GM21723 (cell line): ENCODE results near the gene TPD52L2.

ENCODE experiments used
- ATAC-seq: cut with Tn5 transposase; IDR thresholded peaks from one replicate; pipeline ENCODE4 v1.9.1; 2021; ENCODE audit warnings: mild to moderate bottlenecking, moderate library complexity; ENCODE audit not compliant: unreplicated experiment

TPD52L2 gene

GRCh38 chr20:63864978-63865640, at the start of gene TPD52L2:
Gene TPD52L2, plus strand, starts transcription at chr20:63865270. Its CDS starts 96 bp downstream, at chr20:63865366.
- ATAC-seq = peak; percentile 68

DNA sequence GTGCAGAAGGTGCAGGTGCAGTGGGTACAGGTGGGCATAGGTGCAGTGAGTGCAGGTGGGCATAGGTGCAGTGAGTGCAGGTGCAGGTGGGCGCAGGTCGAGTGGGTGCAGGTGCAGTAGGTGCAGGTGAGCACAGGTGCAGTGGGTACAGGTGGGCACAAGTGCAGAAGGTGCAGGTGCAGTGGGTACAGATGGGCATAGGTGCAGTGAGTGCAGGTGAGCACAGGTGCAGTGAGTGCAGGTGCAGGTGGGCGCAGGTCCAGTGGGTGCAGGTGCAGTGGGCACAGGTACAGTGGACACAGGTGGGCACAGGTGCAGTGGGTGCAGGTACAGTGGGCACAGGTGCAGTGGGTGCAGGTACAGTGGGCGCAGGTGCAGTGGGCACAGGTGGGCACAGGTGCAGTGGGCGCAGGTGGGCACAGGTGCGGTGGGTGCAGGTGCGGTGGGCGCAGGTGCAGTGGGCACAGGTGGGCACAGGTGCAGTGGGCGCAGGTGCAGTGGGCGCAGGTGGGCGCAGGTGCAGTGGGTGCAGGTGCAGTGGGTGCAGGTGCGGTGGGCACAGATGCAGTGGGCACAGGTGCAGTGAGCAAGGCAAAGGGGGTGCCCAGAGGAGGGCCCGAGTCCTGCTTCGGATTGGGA, 49.3 kb upstream of the TPD52L2 start:
- ATAC-seq = no peak

DNA sequence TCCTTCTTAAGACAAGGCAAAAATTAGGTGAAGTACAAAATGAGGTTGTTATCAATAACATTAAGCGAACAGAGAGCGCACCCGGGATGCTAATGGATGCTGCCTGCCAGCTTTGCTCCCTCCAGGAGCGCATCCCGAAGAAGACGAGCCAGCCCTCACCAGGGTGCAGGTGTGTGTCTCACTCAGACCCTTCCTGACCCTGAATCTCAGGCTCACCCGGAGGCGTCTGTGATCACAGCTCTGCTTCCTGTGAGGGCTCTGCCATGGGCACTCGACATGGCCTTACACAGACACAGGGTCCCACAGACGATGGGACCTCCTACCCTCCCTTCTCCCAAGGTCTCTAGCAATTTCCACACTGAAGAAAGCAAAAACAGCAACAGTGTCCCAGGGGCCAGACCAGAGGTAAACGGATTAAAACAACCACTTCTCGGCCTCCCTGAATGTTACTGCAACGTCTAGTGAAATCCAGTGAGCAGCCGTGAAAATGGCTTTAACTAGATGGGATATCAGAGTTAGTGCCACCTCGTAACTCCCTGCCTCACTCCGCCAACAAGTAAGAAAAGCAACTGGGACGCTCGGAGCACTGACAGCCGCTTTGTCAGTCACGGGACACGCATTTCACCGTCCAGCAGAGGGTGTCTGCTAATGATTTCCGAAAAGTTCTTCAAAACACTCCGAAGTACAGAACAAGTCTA, 45.7 kb upstream of the TPD52L2 start:
- ATAC-seq = no peak

GRCh38 chr20:63821811-63822210, 43.3 kb upstream of the TPD52L2 start:
- ATAC-seq = no peak

GRCh38 chr20:63822276-63822696, 42.8 kb upstream of the TPD52L2 start:
- ATAC-seq = no peak

DNA sequence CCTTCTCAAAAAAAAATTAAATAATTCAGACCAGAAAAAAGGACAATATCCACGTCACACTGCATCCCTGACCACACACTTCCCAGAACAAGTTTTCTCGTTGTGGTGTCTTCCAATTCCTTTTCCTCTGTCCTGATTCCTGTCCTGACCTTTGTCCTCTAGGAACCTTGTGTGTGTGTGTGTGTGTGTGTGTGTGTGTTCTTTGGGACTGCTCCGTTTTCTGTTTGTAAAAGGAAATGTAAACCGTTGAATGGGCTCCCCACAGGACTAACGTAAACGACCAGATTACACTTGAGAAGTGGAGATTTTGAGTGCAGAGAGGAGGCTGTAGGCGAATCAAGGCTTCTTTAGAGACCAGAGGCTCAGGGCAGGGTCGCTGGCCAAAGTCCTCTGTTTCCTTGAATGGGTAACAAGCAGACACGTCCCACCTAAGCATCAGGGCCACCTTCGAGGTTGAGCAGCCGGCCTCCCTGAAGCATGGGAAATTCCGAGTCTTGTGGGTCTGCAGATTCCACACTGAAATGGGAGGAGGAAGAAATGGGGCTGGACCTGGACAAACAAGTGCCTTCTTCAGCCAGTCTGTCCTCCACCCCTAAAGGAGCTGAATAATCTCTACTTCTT, 41.3 kb upstream of the TPD52L2 start:
- ATAC-seq = no peak

DNA sequence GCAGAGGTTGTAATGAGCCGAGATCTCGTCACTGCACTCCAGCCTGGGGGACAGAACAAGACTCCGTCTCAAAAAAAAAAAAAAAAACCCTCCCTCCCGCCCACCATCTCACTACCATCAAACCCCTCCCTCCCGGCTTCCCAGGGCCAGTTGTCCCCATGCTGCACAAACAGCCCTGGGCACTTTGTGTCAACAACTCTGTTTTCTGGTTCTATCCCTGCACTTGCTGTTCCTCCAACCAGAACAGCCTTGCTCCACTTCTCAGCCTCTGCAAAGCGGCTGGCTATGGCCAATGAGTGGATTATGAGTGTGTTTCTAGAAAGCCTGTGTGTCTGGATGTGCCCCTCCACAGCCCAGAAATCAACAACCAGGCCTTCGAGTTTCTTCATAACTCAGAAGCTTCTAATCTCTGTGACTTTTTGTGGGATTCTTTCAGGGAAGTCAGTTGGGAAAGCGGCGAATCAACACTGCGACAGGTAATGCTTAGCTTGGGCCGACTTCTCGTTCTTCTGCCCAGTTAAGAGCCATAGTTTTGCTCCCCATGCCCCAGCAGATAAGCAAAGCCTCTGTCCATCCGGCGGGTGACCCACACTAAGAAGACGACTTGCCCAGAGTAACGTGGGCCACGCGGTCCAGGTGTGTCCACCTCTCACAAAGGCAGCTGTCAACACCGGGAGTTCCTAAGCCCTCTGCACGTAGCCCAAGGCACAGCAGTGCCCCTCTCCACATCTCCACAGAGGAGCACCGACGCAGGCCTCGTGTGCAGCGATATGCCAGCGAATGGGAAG, 39.5 kb upstream of the TPD52L2 start:
- no peak for ATAC-seq

DNA sequence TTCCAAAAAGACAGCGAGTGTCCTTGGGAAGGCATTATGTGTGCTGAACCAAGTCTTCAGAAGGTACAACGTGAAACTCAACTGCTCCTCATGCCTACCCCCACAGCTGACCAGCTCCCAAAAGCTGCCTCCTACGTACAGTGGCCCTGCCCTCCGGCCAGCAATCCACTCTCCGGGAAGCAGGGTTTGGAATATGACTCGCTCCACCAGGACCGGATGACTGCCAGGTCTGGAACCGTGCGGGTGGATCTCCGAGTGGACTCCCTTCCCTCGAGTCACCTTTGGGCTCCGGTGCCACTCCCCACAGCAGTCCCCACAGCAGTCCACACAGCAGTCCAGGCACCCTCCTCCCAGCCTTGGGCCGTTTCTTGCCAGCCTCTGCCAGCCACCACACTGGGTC, 38.3 kb upstream of the TPD52L2 start:
- ATAC-seq = no peak

GRCh38 chr20:63828124-63828523, 36.9 kb upstream of the TPD52L2 start:
- ATAC-seq = no peak

DNA sequence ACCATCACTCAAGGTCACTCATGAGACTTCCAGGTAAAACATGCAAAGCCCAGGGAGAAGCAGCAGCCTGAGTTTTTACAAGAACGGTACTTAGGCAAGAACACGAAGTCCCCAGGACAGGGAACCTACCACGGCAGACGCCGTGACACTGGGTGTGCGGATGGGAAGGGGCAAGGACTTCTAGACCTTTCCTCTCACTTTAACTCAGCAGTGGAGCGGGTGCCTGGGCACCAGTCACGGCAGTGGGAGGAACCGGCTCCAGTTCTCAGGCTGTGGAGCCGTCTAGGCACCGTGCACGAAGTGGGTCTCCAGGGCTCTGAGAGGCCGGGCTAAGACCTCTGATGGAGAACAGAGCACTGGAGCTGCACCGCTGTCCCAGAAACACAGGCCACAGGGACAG, 36.5 kb upstream of the TPD52L2 start:
- ATAC-seq = no peak

DNA sequence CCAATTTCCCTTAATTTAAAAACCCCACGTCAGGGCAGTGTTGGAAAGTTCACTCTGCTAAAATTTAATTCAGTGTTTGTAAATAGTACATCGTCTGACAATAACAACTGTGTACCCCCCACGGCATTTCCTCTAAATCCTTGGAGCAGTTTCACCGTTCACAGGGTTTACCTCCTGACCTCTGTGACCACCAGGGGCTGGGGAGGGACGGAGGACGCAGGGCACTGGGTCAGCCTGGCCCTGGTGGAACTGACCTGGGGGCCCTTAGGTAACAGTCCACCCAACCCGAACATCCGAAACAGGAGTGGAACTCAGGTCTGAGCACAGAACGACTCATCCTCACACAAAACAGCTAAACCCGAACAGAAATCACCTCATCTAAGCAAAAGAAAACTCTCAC, 36.1 kb upstream of the TPD52L2 start:
- no peak for ATAC-seq

GRCh38 chr20:63829603-63829944, 35.5 kb upstream of the TPD52L2 start:
- ATAC-seq = no peak

DNA sequence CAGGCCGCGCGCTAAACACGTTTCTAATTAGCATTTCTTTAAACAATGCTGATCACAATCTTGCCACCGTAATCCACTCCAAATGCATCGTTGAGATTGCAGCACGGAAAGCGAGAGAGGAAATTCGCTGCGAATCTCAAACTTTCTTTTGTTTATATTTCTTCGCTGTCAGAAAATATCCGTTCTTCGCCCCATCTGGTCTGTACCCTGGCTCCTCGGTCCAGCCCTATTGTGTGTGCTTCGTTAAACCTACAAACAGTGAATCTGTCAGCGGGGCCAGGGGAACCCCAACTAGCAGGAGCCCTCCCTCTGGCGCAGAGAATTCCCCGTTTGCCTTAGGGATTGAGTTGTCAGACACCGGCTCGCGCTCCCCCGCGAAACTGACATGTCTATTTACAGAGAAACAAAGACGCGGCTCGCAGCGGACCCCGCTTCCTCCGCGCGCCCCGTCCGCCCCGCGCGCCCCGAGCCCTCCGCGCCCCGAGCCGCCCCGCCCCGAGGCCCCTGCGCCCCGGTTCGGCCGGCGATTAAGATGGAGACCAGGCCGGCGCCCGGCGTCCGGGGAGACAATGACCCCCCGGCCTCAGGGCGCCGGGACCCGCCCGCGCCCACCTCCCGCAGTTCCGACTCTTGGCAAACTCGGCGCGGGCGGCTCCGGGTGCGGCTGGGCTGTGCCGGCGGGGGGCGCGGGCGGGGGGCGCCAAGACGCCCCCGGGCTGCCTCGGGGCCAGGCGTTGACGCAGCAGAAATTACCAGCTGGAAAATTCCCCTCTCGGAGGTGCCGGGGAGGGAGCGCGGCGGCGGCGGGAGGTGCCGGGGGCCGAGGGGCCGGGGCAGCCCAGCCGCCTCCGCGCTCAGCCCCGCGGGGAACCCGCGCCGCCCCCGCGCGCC, 34.9 kb upstream of the TPD52L2 start:
- ATAC-seq = no peak

GRCh38 chr20:63830841-63831588, 34.1 kb upstream of the TPD52L2 start, which contains the start of gene ZBTB46:
Gene ZBTB46, minus strand, starts transcription at chr20:63831264. Its CDS starts 40,507 bp downstream, at chr20:63790757.
- no peak for ATAC-seq

DNA sequence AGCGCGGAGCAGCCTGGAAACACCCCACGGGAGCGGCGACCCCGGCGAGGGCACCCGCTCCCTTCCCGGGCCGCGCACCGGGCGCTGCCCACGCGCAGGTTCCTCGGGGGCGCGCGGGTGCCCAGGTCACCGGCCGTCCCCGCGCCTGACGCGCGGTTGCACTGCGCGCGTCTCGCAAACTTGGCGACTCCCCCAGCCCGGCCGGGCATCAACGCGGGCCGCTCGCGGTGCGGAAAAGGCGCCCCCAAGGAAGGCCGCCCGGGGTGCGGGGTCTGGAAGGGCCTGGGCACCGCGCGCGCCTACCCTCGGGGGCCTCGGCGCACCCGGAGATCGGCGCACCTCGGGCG, 33.5 kb upstream of the TPD52L2 start:
- no peak for ATAC-seq

GRCh38 chr20:63831993-63832686, 32.9 kb upstream of the TPD52L2 start:
- ATAC-seq = no peak

DNA sequence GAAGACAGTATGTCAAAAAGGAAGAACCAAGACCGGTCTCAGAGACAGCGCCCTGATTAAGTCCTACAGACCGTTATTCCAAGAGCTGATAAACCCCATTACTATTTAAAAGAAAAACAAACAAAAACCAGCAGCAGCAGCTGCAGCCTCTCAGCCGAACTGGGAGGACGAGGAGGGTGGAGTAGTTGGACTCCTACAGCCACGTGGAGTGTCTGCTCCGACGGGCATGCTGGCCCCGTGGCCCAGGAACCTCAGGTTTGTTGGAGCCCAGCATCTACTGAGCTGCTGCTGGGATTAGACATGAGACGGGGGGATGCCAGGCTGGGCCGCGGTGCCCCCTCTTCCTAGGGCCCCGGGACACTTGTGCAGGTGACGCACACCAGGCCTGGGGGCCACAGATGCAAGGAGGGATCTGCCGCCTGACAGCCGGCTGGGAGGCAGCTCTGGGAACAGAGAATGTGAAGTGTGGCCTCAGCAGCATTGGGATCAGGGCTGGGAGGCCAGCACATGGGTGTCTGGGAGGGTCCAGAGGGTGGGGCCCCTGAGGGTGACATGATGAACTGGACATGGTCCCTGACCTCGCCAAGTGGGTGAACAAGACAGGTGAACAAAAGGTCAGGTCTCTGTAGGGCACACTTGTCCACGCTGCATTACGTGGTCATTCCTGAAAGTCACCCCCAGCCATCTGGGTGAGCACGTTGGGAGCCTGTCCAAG, 31.1 kb upstream of the TPD52L2 start:
- ATAC-seq = no peak

DNA sequence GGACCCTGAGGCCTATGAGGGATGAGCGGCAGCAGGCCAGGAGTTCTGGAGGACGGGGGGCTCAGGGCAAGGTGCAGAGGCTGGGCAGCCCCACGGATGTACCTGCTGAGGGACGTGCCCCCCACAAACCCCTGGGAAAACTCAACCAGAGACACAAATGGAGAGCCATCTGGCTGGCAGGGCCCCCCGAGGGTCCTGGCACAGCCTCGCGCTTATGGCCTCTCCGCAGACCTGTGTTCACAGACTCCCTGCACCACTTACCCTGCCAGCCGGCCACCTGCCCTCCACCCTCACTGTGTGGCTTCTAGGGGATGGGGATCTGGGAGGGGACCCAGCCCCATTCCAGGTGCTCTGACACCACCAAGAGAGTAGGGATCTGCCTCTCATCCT, 30.6 kb upstream of the TPD52L2 start:
- ATAC-seq = no peak
